GM20431 (cell line): Measurements from ENCODE around the gene ARHGDIG.
"Not testable (repeated sequence)": the region's sequence is repeated elsewhere in the genome, so short reads cannot be mapped to it uniquely, and the experiment has no call there.

Experiments used
- in situ Hi-C: fragments of 300-500 bp; cut with MseI, MboI; formaldehyde crosslinking; loops from one replicate; pipeline ENCODE4 v1.15.0; 2020; ENCODE audit warnings: low sequenced_read_pairs; ENCODE audit not compliant: unreplicated experiment

ARHGDIG gene

GRCh38 chr16:280552-280951, at the start of gene ARHGDIG:
Gene ARHGDIG (plus strand): TSS chr16:280591. CDS start chr16:280681, 90 bp downstream.
- in situ Hi-C loops: no loop called here

- in situ Hi-C loops: no loop called here
Observed at GRCh38 chr16:230949-231348, 49.4 kb upstream of the ARHGDIG start.

DNA sequence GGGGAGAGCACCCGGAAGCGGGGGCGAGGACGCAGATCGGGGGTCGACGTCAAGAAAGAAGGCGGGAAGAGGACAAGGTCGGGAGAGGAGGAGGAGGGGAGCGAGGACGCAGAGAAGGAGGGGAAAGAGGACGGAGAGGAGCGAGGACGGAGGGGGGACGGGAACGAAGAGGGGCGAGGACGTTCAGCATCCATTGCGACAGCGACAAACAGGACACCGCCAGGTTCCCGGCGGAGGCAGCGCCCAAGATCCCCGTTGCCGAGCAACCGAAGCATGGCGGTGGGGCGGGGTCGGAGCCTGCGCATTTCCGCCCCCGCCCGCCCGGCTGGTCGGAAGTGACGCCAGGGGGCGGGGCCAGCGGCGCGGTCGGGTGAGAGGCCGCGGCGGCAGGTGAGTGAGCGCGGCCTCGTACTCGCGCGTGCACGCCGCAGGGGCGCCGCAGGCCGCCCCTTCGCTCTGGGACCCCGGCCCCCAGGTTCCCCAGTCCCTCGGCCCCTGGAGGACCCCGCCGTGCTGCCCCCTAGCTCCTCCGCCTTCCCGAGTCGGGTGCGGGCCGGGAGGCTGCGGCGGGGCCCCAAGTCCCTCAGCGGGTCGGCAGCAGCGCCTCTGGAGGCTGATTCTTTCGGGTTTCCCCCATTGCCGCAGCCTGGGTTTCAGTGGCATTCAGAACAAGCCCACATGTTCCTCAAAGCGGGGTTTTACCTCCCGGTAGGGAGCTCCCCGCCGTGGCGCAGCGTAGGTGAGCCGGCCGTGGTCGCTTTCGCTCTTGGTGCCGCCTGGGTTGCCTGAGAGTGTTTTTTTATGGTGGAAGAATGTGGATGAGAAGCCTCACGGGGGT, 45.7 kb upstream of the ARHGDIG start, which contains the start of gene FAM234A:
TSS of gene FAM234A (plus strand) at position 354 of the 838 bp plus-strand sequence. CDS start 19,593 bp downstream, outside the sequence.
- in situ Hi-C loops: no loop called here

DNA sequence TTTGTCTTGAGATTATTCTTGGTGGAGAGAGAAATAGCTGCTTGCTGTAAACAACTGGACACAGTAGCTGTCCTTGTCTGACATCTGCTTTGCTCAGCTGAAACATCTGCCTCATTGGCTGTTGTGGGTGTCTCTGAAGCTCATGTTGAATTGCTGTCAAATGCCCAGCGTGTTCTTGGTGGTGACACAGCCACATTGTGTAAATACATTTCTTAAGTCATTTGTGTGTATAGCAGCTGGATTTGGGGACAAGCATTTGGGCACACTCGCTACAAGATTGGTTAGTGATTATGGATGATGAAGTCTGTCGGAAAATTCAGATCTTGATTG, 40.5 kb upstream of the ARHGDIG start:
- in situ Hi-C loops: no loop called here

- in situ Hi-C loops: no loop called here
Observed at GRCh38 chr16:240559-240958, 39.8 kb upstream of the ARHGDIG start.

GRCh38 chr16:242281-242680, 38.1 kb upstream of the ARHGDIG start:
- in situ Hi-C loops: no loop called here

- in situ Hi-C loops: no loop called here
Observed at GRCh38 chr16:243348-243747, 37.0 kb upstream of the ARHGDIG start.

DNA sequence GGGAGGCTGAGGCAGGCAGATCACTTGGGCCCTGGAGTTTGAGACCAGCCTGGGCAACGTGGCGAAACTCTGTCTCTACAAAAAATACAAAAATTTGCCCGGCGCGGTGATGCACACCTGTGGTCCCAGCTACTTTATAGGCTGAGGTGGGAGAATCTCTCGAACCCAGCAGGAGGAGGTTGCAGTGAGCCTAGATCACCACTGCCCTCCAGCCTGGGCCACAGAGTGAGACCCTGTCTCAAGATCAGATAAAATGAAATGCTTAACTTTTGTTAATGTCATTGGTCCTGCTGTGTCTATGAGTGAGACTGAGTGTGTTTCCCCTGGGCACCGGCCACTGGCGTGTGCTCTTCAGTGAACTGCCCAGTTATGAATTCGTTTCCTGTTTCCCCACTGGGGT, 35.3 kb upstream of the ARHGDIG start:
- in situ Hi-C loops: no loop called here

GRCh38 chr16:247027-247426, 33.4 kb upstream of the ARHGDIG start:
- in situ Hi-C loops: no loop called here

- in situ Hi-C loops: no loop called here
Observed at GRCh38 chr16:249431-249830, 31.0 kb upstream of the ARHGDIG start.

DNA sequence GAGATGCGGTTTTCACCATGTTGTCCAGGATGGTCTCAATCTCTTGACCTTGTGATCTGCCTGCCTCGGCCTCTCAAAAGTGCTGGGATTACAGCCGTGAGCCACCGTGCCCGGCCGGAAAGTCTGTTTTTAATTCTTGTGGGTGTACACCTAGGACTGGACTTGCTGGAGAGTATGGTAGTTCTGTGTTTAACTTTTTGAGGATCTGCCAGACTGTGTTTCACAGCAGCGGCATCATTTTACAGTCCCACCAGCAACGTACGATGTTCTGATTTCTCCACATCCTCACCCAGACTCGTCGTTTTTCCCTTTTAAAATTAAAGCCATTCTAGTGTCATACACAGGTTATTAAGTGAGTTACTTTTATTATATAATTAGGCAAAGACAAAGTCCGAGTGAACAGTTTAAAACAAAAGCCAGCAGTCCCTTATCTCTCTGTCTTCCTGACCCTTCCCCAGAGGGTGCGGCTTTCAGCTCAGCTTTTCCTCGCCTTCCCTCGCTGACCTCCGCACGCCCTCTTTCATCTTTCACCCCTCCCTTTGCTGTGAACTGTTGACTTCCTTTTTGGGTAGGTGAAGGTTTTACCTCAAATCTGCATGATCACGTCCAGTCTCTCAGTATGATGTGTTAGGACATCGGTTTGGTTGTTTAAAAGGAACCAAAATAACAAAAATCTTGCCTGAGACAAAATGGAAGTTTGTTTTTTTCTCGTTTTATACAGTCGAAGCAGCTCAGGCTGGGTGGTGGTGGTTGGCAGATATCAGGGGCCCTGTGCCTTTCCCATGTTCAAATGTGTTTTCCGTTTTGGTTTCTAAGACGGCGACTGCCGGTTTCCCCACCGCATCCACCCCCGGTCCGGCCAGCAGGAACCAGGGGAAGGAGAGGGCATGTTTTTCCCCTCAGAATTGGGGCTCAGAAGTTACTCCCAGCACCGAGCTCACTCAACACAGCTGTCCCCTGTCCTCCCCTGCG, 27.7 kb upstream of the ARHGDIG start:
- in situ Hi-C loops: no loop called here

GRCh38 chr16:253833-254232, 26.6 kb upstream of the ARHGDIG start:
- in situ Hi-C loops: no loop called here

DNA sequence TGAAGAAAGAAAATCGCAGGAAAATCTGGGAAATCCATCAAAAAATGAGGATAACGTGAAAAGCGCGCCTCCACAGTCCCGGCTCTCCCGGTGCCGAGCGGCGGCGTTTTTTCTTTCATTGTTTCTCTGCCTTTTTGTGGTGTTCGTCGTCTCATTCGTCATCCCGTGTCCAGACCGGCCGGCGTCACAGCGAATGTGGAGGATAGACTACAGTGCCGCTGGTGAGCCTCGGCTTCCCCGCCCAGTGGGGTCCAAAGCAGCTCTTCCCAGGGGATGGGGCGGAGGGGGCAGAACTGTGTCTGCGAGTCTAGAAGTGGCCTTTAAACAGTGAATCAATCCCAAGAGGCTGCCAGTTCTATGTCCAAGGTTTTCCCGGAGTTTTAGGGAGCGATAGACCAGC, 25.9 kb upstream of the ARHGDIG start:
- in situ Hi-C loops: no loop called here

- in situ Hi-C loops: no loop called here
Observed at GRCh38 chr16:255183-255582, 25.2 kb upstream of the ARHGDIG start.

GRCh38 chr16:258091-258490, 22.3 kb upstream of the ARHGDIG start:
- in situ Hi-C loops: not testable (repeated sequence)

DNA sequence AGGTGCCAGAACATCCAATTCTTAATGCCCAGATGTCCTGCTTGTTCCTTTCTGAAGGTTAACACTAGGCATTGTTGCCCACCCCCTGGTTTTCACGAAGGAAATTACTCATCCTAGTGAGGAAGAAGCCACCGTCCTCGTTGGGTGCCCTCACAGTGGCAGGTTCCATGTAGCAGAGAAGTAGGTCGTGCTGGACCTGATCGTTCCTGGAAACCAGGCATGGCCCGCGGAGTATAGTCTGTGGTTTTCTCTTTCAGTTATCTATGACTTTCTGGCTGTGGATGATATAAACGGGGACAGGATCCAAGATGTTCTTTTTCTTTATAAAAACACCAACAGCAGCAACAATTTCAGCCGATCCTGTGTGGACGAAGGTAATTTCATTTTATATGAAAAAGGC, 21.2 kb upstream of the ARHGDIG start:
- in situ Hi-C loops: no loop called here

- in situ Hi-C loops: no loop called here
Observed at GRCh38 chr16:259814-260253, 20.6 kb upstream of the ARHGDIG start.

DNA sequence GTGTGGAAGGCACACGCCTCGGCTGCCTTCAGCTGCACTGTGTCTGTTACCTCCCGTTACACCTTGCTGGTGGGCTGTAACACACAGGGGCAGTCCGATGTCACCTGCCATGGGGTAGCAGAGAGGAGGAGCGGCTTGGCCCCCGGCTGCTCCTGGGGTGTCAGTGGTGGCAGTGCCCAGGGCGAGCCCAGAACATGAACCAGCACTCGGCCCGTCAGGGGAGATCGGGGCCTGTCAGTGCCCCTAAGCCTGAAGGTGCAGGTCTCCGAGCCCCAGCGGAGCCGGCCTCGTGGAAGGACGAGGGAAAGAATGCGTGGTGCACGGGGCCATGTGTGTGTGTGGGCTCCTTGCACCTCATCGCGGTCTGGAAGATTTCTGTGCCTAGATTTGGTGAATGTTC, 20.1 kb upstream of the ARHGDIG start:
- in situ Hi-C loops: no loop called here

DNA sequence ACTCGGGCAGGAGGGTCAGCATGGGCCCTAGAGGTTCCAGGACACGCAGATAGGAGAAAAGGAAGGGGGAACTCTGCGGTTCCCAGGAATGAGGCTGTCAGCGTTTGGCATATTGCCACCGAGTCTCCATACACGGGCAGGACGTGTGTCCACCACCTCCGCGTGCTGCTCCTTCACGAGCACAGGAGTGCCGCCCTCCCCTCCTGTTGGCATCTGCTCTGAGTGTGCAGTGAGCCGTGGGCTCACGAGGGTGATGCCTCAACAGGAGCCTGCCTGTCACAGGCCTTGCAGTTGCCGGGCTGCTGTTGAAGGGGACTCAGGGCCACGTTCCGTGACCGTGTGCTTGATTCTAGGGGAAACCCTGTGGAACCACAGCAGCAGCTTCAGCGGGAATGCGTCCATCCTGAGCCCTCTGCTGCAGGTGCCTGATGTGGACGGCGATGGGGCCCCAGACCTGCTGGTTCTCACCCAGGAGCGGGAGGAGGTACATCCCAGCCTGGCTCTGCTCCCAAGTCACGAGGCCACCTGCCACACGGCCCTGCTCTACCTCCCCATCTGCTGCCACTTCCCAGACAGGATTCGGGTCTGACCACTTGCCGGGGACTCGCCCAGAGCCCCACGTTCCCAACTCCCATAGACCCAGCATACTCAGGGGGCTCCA, 19.2 kb upstream of the ARHGDIG start:
- in situ Hi-C loops: no loop called here

DNA sequence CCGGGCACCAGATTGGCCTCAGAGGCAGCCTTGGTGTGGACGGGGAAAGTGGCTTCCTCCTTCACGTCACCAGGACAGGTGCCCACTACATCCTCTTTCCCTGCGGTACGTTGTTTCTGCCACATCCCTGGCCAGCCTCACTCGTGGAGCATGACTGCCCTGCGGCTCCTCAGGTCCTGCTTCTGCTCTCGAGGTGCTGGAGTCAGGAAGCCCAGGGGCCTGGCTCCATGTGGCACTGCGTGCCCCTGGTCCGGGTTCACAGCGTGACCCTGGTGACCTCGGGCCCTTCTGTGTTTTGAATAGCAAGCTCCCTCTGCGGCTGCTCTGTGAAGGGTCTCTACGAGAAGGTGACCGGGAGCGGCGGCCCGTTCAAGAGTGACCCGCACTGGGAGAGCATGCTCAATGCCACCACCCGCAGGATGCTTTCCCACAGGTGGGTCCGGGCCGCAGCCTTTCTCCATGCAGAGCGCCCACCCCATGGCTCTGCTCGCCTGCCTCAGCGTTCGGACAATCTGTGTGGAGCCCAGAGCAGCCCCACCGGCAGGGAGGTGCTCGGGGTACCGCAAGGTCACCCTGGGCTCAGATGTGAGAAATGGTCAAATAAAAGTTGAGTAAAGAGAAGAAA, 18.2 kb upstream of the ARHGDIG start:
- in situ Hi-C loops: no loop called here
